ENCODE results near the gene ATF5.
A peak's percentile ranks its signal among the peaks of the same experiment; 100 is the strongest.
"Not testable (repeated sequence)": the region's sequence is repeated elsewhere in the genome, so short reads cannot be mapped to it uniquely, and the experiment has no call there.

Gene ATF5

GRCh38 chr19:49939721-49940481 is 10.9 kb downstream of the ATF5 start:
- Histone ChIP-seq H3K27me3 (no peaks in the 10 kb centered on the region), H3K9me3 (no peaks in the 10 kb centered on the region; the same call in 1 of the 2 replicates), H3K4me2 (no peak overlapping the region), H3K4me1 (no peaks in the 10 kb centered on the region), H3K27ac (no peak overlapping the region), H3K36me3 (no peaks in the 10 kb centered on the region), H4K20me1 (peaks cover 20% of the 10 kb centered on the region; the same call in 1 of the 2 replicates), H3K9ac (no peak overlapping the region), H3K4me3 (no peak overlapping the region)
- no peak for TF ChIP-seq Cebpa-rat (IDR thresholded peaks at IDR 0.05)

GRCh38 chr19:49940482-49940791 is 11.4 kb downstream of the ATF5 start:
- Histone ChIP-seq H3K36me3 (no peaks in the 10 kb centered on the region), H4K20me1 (peaks cover 18% of the 10 kb centered on the region; the same call in 1 of the 2 replicates), H3K27ac (no peak overlapping the region), H3K27me3 (no peaks in the 10 kb centered on the region), H3K9me3 (no peaks in the 10 kb centered on the region; the same call in 1 of the 2 replicates), H3K4me3 (no peak overlapping the region), H3K9ac (no peak overlapping the region), H3K4me1 (no peaks in the 10 kb centered on the region), H3K4me2 (no peak overlapping the region)
- TF ChIP-seq Cebpa-rat (IDR thresholded peaks at IDR 0.05), result no peak

GRCh38 chr19:49944567-49944966 is 15.6 kb downstream of the ATF5 start:
- H3K27ac ChIP-seq, H3K36me3 ChIP-seq, H3K4me3 ChIP-seq, H3K9me3 ChIP-seq, H3K4me2 ChIP-seq, H3K4me1 ChIP-seq, H3K27me3 ChIP-seq, H4K20me1 ChIP-seq, H3K9ac ChIP-seq: not testable (repeated sequence)

- no peak overlapping the region for H3K9ac ChIP-seq
- H3K4me2 ChIP-seq, result no peak overlapping the region
- no peaks in the 10 kb centered on the region for H4K20me1 ChIP-seq
- H3K36me3 ChIP-seq, result no peaks in the 10 kb centered on the region
- no peak overlapping the region for H3K27ac ChIP-seq
- H3K4me3 ChIP-seq, result no peak overlapping the region
- H3K4me1 ChIP-seq, result peaks cover 8% of the 10 kb centered on the region
- H3K9me3 ChIP-seq, result peaks cover under 1% of the 10 kb centered on the region; the same call in 1 of the 2 replicates
- no peak for TF ChIP-seq Cebpa-rat (IDR thresholded peaks at IDR 0.05)
- H3K27me3 ChIP-seq, result no peaks in the 10 kb centered on the region
These were observed 17.4 kb downstream of the ATF5 start for GRCh38 chr19:49946415-49946814.

- Histone ChIP-seq H3K4me2 (no peak overlapping the region), H3K27me3 (no peaks in the 10 kb centered on the region), H3K4me3 (no peak overlapping the region), H3K27ac (no peak overlapping the region), H3K4me1 (peaks cover 34% of the 10 kb centered on the region), H3K36me3 (no peaks in the 10 kb centered on the region), H3K9me3 (peaks cover 17% of the 10 kb centered on the region), H4K20me1 (no peaks in the 10 kb centered on the region), H3K9ac (no peak overlapping the region)
- no peak for TF ChIP-seq Cebpa-rat (IDR thresholded peaks at IDR 0.05)
These were observed 21.0 kb downstream of the ATF5 start for GRCh38 chr19:49949742-49950589.

- no peak overlapping the region for H3K27ac ChIP-seq
- H3K4me2 ChIP-seq, result no peak overlapping the region
- TF ChIP-seq Cebpa-rat (IDR thresholded peaks at IDR 0.05), result no peak
- H3K36me3 ChIP-seq, result no peaks in the 10 kb centered on the region
- no peak overlapping the region for H3K9ac ChIP-seq
- no peaks in the 10 kb centered on the region for H4K20me1 ChIP-seq
- H3K4me1 ChIP-seq, result peaks cover 34% of the 10 kb centered on the region
- H3K9me3 ChIP-seq, result peaks cover 17% of the 10 kb centered on the region
- H3K4me3 ChIP-seq, result no peak overlapping the region
- no peaks in the 10 kb centered on the region for H3K27me3 ChIP-seq
These were observed 21.6 kb downstream of the ATF5 start for GRCh38 chr19:49950590-49950948.

GRCh38 chr19:49950956-49951526 is 22.0 kb downstream of the ATF5 start:
- no peak overlapping the region for H3K27ac ChIP-seq
- H3K4me3 ChIP-seq, result no peak overlapping the region
- no peaks in the 10 kb centered on the region for H4K20me1 ChIP-seq
- H3K9me3 ChIP-seq, result peaks cover 17% of the 10 kb centered on the region
- no peak for TF ChIP-seq Cebpa-rat (IDR thresholded peaks at IDR 0.05)
- no peak overlapping the region for H3K9ac ChIP-seq
- peak overlapping the region; percentile 17 for H3K4me2 ChIP-seq
- H3K27me3 ChIP-seq, result no peaks in the 10 kb centered on the region
- H3K4me1 ChIP-seq, result peaks cover 34% of the 10 kb centered on the region
- no peaks in the 10 kb centered on the region for H3K36me3 ChIP-seq

- no peaks in the 10 kb centered on the region for H3K27me3 ChIP-seq
- H3K9ac ChIP-seq, result no peak overlapping the region
- peak overlapping the region; percentile 17; the same call in 1 of the 2 replicates for H3K4me2 ChIP-seq
- peaks cover 34% of the 10 kb centered on the region for H3K4me1 ChIP-seq
- H4K20me1 ChIP-seq, result no peaks in the 10 kb centered on the region
- H3K9me3 ChIP-seq, result peaks cover 17% of the 10 kb centered on the region
- no peak overlapping the region for H3K27ac ChIP-seq
- TF ChIP-seq Cebpa-rat (IDR thresholded peaks at IDR 0.05), result no peak
- no peaks in the 10 kb centered on the region for H3K36me3 ChIP-seq
- no peak overlapping the region for H3K4me3 ChIP-seq
These were observed 22.9 kb downstream of the ATF5 start for GRCh38 chr19:49951806-49952478.

GRCh38 chr19:49952479-49952836 is 23.5 kb downstream of the ATF5 start:
- Histone ChIP-seq H4K20me1 (no peaks in the 10 kb centered on the region), H3K9ac (no peak overlapping the region), H3K27me3 (no peaks in the 10 kb centered on the region), H3K36me3 (no peaks in the 10 kb centered on the region), H3K9me3 (peaks cover 17% of the 10 kb centered on the region), H3K27ac (no peak overlapping the region), H3K4me2 (0 out of 2 replicates have a peak overlapping the region, but pooled peaks have one; percentile 2), H3K4me1 (peaks cover 34% of the 10 kb centered on the region), H3K4me3 (no peak overlapping the region)
- TF ChIP-seq Cebpa-rat (IDR thresholded peaks at IDR 0.05), result no peak
